HG03135 (cell line): ENCODE measurements around the gene PTPN13.

ENCODE experiments used
- ATAC-seq: cut with Tn5 transposase; IDR thresholded peaks from one replicate; pipeline ENCODE4 v1.9.1; 2021; ENCODE audit warnings: mild to moderate bottlenecking, moderate library complexity; ENCODE audit not compliant: unreplicated experiment

Gene PTPN13

GRCh38 chr4:86809809-86810208 lies 215.7 kb downstream of the PTPN13 start:
- ATAC-seq, result no peak

- no peak for ATAC-seq
Measured at GRCh38 chr4:86810847-86811246, 216.7 kb downstream of the PTPN13 start.

- no peak for ATAC-seq
Measured at GRCh38 chr4:86815653-86816052, 221.5 kb downstream of the PTPN13 start.

- no peak for ATAC-seq
Measured at GRCh38 chr4:86816501-86817273, 222.6 kb downstream of the PTPN13 start.

GRCh38 chr4:86818211-86818610 lies 224.1 kb downstream of the PTPN13 start:
- no peak for ATAC-seq

- no peak for ATAC-seq
Measured at GRCh38 chr4:86818841-86819240, 224.7 kb downstream of the PTPN13 start.

- no peak for ATAC-seq
Measured at GRCh38 chr4:86819561-86819960, 225.4 kb downstream of the PTPN13 start.

- no peak for ATAC-seq
Measured at GRCh38 chr4:86821151-86821550, 227.0 kb downstream of the PTPN13 start.

- ATAC-seq, result no peak
Measured at GRCh38 chr4:86822136-86822535, 228.0 kb downstream of the PTPN13 start.

GRCh38 chr4:86825511-86825910 lies 231.4 kb downstream of the PTPN13 start:
- ATAC-seq, result no peak

GRCh38 chr4:86831262-86832130 lies 237.4 kb downstream of the PTPN13 start:
- ATAC-seq, result no peak

- ATAC-seq, result no peak
Measured at GRCh38 chr4:86833615-86834014, 239.5 kb downstream of the PTPN13 start.

GRCh38 chr4:86834901-86835300 lies 240.8 kb downstream of the PTPN13 start:
- no peak for ATAC-seq

- ATAC-seq, result no peak
Measured at GRCh38 chr4:86835677-86836076, 241.6 kb downstream of the PTPN13 start.

- no peak for ATAC-seq
Measured at GRCh38 chr4:86837691-86838503, 243.8 kb downstream of the PTPN13 start.

- ATAC-seq, result no peak
Measured at GRCh38 chr4:86840858-86841257, 246.7 kb downstream of the PTPN13 start.

- ATAC-seq, result no peak
Measured at GRCh38 chr4:86841309-86841708, 247.2 kb downstream of the PTPN13 start.

GRCh38 chr4:86845593-86845992 lies 251.5 kb downstream of the PTPN13 start:
- ATAC-seq, result no peak

GRCh38 chr4:86846921-86847320 lies 252.8 kb downstream of the PTPN13 start:
- no peak for ATAC-seq

GRCh38 chr4:86847571-86847970 lies 253.5 kb downstream of the PTPN13 start:
- no peak for ATAC-seq

- no peak for ATAC-seq
Measured at GRCh38 chr4:86848136-86848535, 254.0 kb downstream of the PTPN13 start.
